ENCODE results near the gene ITGBL1. TPM values are rescaled to one million over a fixed set of nuclear protein-coding genes. Genes with fewer than 3 reads are reported as not detected.
"Not testable (repeated sequence)": the region's sequence is repeated elsewhere in the genome, so short reads cannot be mapped to it uniquely, and the experiment has no call there.

ITGBL1 gene
- total RNA-seq, 1 experiment from 2014 or later: 0.22 TPM

DNA sequence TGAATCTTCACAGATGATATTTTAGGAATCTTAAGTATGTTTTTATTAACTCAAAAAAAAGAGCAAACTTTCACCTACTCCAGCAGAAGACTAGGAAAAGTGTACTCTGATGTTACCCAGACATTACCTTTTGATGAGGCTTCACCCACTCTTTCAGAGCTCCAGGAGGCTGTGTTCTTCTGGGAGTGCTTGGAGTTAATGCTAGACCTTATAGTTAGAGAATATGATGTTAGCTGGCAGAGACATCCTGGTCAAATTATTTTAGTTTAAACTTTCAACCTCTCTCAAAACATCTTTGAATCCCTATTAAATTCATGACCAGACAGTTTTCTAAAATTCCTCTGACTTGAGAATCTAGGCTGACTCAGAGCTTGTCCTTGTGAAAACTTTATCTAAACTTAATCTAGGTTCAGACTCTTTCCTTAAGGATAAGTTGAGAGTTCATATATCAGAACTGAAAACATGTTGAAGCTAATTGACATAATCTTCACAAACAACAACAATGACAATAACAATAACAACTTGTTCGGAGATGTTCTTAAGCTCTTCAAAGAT lies 82.8 kb downstream of the ITGBL1 start (continued):
- TF ChIP-seq, protein P1, sequence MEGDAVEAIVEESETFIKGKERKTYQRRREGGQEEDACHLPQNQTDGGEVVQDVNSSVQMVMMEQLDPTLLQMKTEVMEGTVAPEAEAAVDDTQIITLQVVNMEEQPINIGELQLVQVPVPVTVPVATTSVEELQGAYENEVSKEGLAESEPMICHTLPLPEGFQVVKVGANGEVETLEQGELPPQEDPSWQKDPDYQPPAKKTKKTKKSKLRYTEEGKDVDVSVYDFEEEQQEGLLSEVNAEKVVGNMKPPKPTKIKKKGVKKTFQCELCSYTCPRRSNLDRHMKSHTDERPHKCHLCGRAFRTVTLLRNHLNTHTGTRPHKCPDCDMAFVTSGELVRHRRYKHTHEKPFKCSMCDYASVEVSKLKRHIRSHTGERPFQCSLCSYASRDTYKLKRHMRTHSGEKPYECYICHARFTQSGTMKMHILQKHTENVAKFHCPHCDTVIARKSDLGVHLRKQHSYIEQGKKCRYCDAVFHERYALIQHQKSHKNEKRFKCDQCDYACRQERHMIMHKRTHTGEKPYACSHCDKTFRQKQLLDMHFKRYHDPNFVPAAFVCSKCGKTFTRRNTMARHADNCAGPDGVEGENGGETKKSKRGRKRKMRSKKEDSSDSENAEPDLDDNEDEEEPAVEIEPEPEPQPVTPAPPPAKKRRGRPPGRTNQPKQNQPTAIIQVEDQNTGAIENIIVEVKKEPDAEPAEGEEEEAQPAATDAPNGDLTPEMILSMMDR (IDR thresholded peaks at IDR 0.05): no peak
- TF ChIP-seq, protein P2, sequence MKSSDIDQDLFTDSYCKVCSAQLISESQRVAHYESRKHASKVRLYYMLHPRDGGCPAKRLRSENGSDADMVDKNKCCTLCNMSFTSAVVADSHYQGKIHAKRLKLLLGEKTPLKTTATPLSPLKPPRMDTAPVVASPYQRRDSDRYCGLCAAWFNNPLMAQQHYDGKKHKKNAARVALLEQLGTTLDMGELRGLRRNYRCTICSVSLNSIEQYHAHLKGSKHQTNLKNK (CRISPR knock-in tag; IDR thresholded peaks at IDR 0.05): no peak
- TF ChIP-seq NR2C2 (CRISPR knock-in tag; IDR thresholded peaks at IDR 0.05): no peak

GRCh38 chr13:101536079-101536478 lies 83.6 kb downstream of the ITGBL1 start:
- POLR2A ChIA-PET: no interaction called here
- no peaks in the 10 kb centered on the region for H3K4me1 Mint-ChIP-seq
- ATAC-seq (no peak), DNase-seq (ENCODE audit: low spot score) (no peak)
- H3K27ac Mint-ChIP-seq: no peak overlapping the region
- H3K27me3 Mint-ChIP-seq (ENCODE audit: low read depth): no peaks in the 10 kb centered on the region
- no peaks in the 10 kb centered on the region for H3K36me3 Mint-ChIP-seq
- no peak for TF ChIP-seq ESRRA (CRISPR knock-in tag; IDR thresholded peaks at IDR 0.05; ENCODE audit: borderline replicate concordance)
- TF ChIP-seq MAX (CRISPR knock-in tag; IDR thresholded peaks at IDR 0.05): no peak
- TF ChIP-seq ZNF138 (CRISPR knock-in tag; conservative IDR thresholded peaks at IDR 0.05): no peak
- TF ChIP-seq CREB1 (CRISPR knock-in tag; IDR thresholded peaks at IDR 0.05): no peak
- no peak for TF ChIP-seq NR2C2 (CRISPR knock-in tag; IDR thresholded peaks at IDR 0.05)
- no peak for TF ChIP-seq ZNF219 (CRISPR knock-in tag; IDR thresholded peaks at IDR 0.05; ENCODE audit: borderline replicate concordance)
- no peak for TF ChIP-seq ZNF317 (CRISPR knock-in tag; IDR thresholded peaks at IDR 0.05; ENCODE audit: borderline replicate concordance, low read depth)
- no peak for TF ChIP-seq CREM (CRISPR knock-in tag; IDR thresholded peaks at IDR 0.05)
- no peak for TF ChIP-seq ATF1 (CRISPR knock-in tag; IDR thresholded peaks at IDR 0.05)
- TF ChIP-seq GRHL2 (CRISPR knock-in tag; IDR thresholded peaks at IDR 0.05; ENCODE audit: insufficient replicate concordance, severe bottlenecking): no peak
- TF ChIP-seq, protein P3, sequence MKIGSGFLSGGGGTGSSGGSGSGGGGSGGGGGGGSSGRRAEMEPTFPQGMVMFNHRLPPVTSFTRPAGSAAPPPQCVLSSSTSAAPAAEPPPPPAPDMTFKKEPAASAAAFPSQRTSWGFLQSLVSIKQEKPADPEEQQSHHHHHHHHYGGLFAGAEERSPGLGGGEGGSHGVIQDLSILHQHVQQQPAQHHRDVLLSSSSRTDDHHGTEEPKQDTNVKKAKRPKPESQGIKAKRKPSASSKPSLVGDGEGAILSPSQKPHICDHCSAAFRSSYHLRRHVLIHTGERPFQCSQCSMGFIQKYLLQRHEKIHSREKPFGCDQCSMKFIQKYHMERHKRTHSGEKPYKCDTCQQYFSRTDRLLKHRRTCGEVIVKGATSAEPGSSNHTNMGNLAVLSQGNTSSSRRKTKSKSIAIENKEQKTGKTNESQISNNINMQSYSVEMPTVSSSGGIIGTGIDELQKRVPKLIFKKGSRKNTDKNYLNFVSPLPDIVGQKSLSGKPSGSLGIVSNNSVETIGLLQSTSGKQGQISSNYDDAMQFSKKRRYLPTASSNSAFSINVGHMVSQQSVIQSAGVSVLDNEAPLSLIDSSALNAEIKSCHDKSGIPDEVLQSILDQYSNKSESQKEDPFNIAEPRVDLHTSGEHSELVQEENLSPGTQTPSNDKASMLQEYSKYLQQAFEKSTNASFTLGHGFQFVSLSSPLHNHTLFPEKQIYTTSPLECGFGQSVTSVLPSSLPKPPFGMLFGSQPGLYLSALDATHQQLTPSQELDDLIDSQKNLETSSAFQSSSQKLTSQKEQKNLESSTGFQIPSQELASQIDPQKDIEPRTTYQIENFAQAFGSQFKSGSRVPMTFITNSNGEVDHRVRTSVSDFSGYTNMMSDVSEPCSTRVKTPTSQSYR (CRISPR knock-in tag; IDR thresholded peaks at IDR 0.05): no peak
- no peak for TF ChIP-seq SP1 (CRISPR knock-in tag; conservative IDR thresholded peaks at IDR 0.05)
- no peak for TF ChIP-seq SOX15 (CRISPR knock-in tag; IDR thresholded peaks at IDR 0.05)
- no peak for TF ChIP-seq RORB (CRISPR knock-in tag; IDR thresholded peaks at IDR 0.05)
- no peak for TF ChIP-seq TEAD1 (CRISPR knock-in tag; IDR thresholded peaks at IDR 0.05)
- TF ChIP-seq IRF2 (CRISPR knock-in tag; IDR thresholded peaks at IDR 0.05; ENCODE audit: borderline replicate concordance, low read depth): no peak
- TF ChIP-seq ZNF416 (CRISPR knock-in tag; IDR thresholded peaks at IDR 0.05): no peak
- H3K9me3 Mint-ChIP-seq: no peaks in the 10 kb centered on the region
- CTCF ChIA-PET: no interaction called here
- no peak overlapping the region for H3K4me3 Mint-ChIP-seq

DNA sequence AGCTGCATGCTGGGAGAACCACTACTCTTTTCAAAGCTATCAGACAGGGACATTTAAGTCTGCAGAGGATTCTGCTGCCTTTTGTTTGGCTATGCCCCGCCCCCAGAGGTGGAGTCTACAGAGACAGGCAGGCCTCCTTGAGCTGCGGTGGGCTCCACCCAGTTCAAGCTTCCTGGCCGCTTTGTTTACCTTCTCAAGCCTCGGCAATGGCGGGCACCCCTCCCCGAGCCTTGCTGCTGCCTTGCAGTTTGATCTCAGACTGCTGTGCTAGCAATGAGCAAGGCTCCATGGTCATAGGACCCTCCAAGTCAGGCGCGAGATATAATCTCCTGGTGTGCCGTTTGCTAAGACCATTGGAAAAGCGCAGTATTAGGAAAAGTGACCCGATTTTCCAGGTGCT lies 92.1 kb downstream of the ITGBL1 start:
- H3K4me1 Mint-ChIP-seq; H3K27ac Mint-ChIP-seq; H3K27me3 Mint-ChIP-seq (ENCODE audit: low read depth); ATAC-seq; POLR2A ChIA-PET; CTCF ChIA-PET; H3K4me3 Mint-ChIP-seq; H3K36me3 Mint-ChIP-seq: not testable (repeated sequence)
- H3K9me3 Mint-ChIP-seq: peaks cover 17% of the 10 kb centered on the region
- peak; percentile 37 for DNase-seq (ENCODE audit: low spot score)
